ENCODE data around the gene ADPRS. TPM values are rescaled to one million over a fixed set of nuclear protein-coding genes. Genes with fewer than 3 reads are reported as not detected.

Gene ADPRS
- total and polyA plus RNA-seq, 8 donors: 1.8 to 27.5 (median 14.6) TPM

DNA sequence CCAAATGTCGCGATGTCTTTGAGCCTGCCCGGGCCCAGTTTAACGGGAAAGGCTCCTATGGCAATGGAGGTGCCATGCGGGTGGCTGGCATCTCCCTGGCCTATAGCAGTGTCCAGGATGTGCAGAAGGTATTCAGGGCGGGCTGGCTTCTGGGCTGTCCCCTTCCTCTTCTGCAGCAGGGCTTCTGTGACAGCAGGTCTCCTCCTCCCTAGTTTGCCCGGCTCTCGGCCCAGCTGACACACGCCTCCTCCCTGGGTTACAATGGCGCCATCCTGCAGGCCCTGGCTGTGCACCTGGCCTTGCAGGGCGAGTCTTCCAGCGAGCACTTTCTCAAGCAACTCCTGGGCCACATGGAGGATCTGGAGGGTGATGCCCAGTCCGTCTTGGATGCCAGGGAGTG, 3.0 kb downstream of the ADPRS start:
- H3K4me1 ChIP-seq: peaks cover 14 to 62% (median 42%) of the 10 kb centered on the region in 4 donors
- no peaks in the 10 kb centered on the region for H3K27me3 ChIP-seq
- peaks cover 27 to 61% (median 58%) of the 10 kb centered on the region in 4 donors for H3K36me3 ChIP-seq
- intact Hi-C loops (cut with DNase I; ENCODE audit: low total_unique reads): no loop called here
- no peaks in the 10 kb centered on the region for H3K9me3 ChIP-seq
- DNase-seq: no peak
- H3K4me3 ChIP-seq: no peak overlapping the region
- TF ChIP-seq POLR2AphosphoS5 (IDR thresholded peaks at IDR 0.05): no peak
- TF ChIP-seq, protein P1, sequence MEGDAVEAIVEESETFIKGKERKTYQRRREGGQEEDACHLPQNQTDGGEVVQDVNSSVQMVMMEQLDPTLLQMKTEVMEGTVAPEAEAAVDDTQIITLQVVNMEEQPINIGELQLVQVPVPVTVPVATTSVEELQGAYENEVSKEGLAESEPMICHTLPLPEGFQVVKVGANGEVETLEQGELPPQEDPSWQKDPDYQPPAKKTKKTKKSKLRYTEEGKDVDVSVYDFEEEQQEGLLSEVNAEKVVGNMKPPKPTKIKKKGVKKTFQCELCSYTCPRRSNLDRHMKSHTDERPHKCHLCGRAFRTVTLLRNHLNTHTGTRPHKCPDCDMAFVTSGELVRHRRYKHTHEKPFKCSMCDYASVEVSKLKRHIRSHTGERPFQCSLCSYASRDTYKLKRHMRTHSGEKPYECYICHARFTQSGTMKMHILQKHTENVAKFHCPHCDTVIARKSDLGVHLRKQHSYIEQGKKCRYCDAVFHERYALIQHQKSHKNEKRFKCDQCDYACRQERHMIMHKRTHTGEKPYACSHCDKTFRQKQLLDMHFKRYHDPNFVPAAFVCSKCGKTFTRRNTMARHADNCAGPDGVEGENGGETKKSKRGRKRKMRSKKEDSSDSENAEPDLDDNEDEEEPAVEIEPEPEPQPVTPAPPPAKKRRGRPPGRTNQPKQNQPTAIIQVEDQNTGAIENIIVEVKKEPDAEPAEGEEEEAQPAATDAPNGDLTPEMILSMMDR (IDR thresholded peaks at IDR 0.05): no peak
- no peak for TF ChIP-seq EP300 (IDR thresholded peaks at IDR 0.05)
- no peak for TF ChIP-seq POLR2A (IDR thresholded peaks at IDR 0.05)
- no peak overlapping the region for H3K27ac ChIP-seq
- 92 to 100% (median 96%) methylated on average over 3 to 13 of the region's 13 CpGs for WGBS, 5 donors

GRCh38 chr1:36092166-36092797, 3.6 kb downstream of the ADPRS start:
- Histone ChIP-seq H3K9me3 (no peaks in the 10 kb centered on the region), H3K36me3 (peaks cover 27 to 66% (median 60%) of the 10 kb centered on the region in 4 donors), H3K4me1 (peaks cover 14 to 66% (median 42%) of the 10 kb centered on the region in 4 donors), H3K27me3 (no peaks in the 10 kb centered on the region), H3K27ac (no peak overlapping the region), H3K4me3 (no peak overlapping the region)
- no peak for DNase-seq
- TF ChIP-seq EP300 (IDR thresholded peaks at IDR 0.05) (no peak), POLR2AphosphoS5 (IDR thresholded peaks at IDR 0.05) (no peak), POLR2A (IDR thresholded peaks at IDR 0.05) (no peak)
- TF ChIP-seq, protein P1 (IDR thresholded peaks at IDR 0.05): no peak
- intact Hi-C loops (cut with DNase I; ENCODE audit: low total_unique reads): no loop called here
- 87 to 95% (median 93%) methylated on average over 12 to 17 of the region's 17 CpGs for WGBS, 5 donors

- intact Hi-C loops (cut with DNase I; ENCODE audit: low total_unique reads): no loop called here
- peaks cover 14 to 68% (median 42%) of the 10 kb centered on the region in 4 donors for H3K4me1 ChIP-seq
- no peaks in the 10 kb centered on the region for H3K9me3 ChIP-seq
- H3K27me3 ChIP-seq: no peaks in the 10 kb centered on the region
- H3K27ac ChIP-seq: no peak overlapping the region
- DNase-seq: no peak
- TF ChIP-seq EP300 (IDR thresholded peaks at IDR 0.05): no peak
- no peak for TF ChIP-seq POLR2A (IDR thresholded peaks at IDR 0.05)
- TF ChIP-seq, protein P1 (IDR thresholded peaks at IDR 0.05): no peak
- TF ChIP-seq POLR2AphosphoS5 (IDR thresholded peaks at IDR 0.05): no peak
- 92 to 95% (median 94%) methylated on average over 8 to 9 of the region's 9 CpGs for WGBS, 5 donors
- H3K4me3 ChIP-seq: no peak overlapping the region
- H3K36me3 ChIP-seq: peaks cover 27 to 66% (median 60%) of the 10 kb centered on the region in 4 donors
These were observed 4.1 kb downstream of the ADPRS start for GRCh38 chr1:36092798-36093185.

- Histone ChIP-seq H3K36me3 (peaks cover 27 to 66% (median 60%) of the 10 kb centered on the region in 4 donors), H3K27me3 (no peaks in the 10 kb centered on the region), H3K4me3 (no peak overlapping the region), H3K9me3 (no peaks in the 10 kb centered on the region), H3K27ac (no peak overlapping the region), H3K4me1 (peaks cover 13 to 63% (median 38%) of the 10 kb centered on the region in 4 donors)
- WGBS, 5 donors: 82 to 90% (median 88%) methylated on average over 3 to 7 of the region's 7 CpGs
- no peak for DNase-seq
- TF ChIP-seq POLR2AphosphoS5 (IDR thresholded peaks at IDR 0.05) (no peak), POLR2A (IDR thresholded peaks at IDR 0.05) (no peak), EP300 (IDR thresholded peaks at IDR 0.05) (no peak)
- TF ChIP-seq, protein P1 (IDR thresholded peaks at IDR 0.05): no peak
- intact Hi-C loops (cut with DNase I; ENCODE audit: low total_unique reads): no loop called here
These were observed 4.5 kb downstream of the ADPRS start for GRCh38 chr1:36093226-36093625.
